ENCODE measurements around the gene GRHL3.

GRHL3 gene

GRCh38 chr1:24293392-24294227 lies 25.5 kb upstream of the GRHL3 start:
- no peak for DNase-seq (ENCODE audit: low read depth)

- no peak for DNase-seq (ENCODE audit: low read depth)
Observed at GRCh38 chr1:24294228-24294672, 24.9 kb upstream of the GRHL3 start.

- no peak for DNase-seq (ENCODE audit: low read depth)
Observed at GRCh38 chr1:24294716-24295371, 24.3 kb upstream of the GRHL3 start.

GRCh38 chr1:24295535-24295934 lies 23.6 kb upstream of the GRHL3 start:
- DNase-seq (ENCODE audit: low read depth): no peak

GRCh38 chr1:24297187-24297851 lies 21.8 kb upstream of the GRHL3 start:
- DNase-seq (ENCODE audit: low read depth): no peak

- DNase-seq (ENCODE audit: low read depth): no peak
Observed at GRCh38 chr1:24297852-24298232, 21.3 kb upstream of the GRHL3 start.

GRCh38 chr1:24298606-24299005 lies 20.6 kb upstream of the GRHL3 start:
- DNase-seq (ENCODE audit: low read depth): no peak

- DNase-seq (ENCODE audit: low read depth): no peak
Observed at GRCh38 chr1:24299901-24300300, 19.3 kb upstream of the GRHL3 start.

- no peak for DNase-seq (ENCODE audit: low read depth)
Observed at GRCh38 chr1:24300971-24301784, 18.0 kb upstream of the GRHL3 start.

- DNase-seq (ENCODE audit: low read depth): no peak
Observed at GRCh38 chr1:24301785-24302175, 17.4 kb upstream of the GRHL3 start.

GRCh38 chr1:24302209-24302611 lies 16.9 kb upstream of the GRHL3 start:
- no peak for DNase-seq (ENCODE audit: low read depth)

GRCh38 chr1:24303600-24303999 lies 15.6 kb upstream of the GRHL3 start:
- no peak for DNase-seq (ENCODE audit: low read depth)

- no peak for DNase-seq (ENCODE audit: low read depth)
Observed at GRCh38 chr1:24304763-24305162, 14.4 kb upstream of the GRHL3 start.

- DNase-seq (ENCODE audit: low read depth): no peak
Observed at GRCh38 chr1:24308365-24309015, 10.7 kb upstream of the GRHL3 start.

GRCh38 chr1:24309762-24310485 lies 9.2 kb upstream of the GRHL3 start:
- DNase-seq (ENCODE audit: low read depth): no peak

GRCh38 chr1:24311234-24311633 lies 7.9 kb upstream of the GRHL3 start:
- no peak for DNase-seq (ENCODE audit: low read depth)

- no peak for DNase-seq (ENCODE audit: low read depth)
Observed at GRCh38 chr1:24311741-24312140, 7.4 kb upstream of the GRHL3 start.

- DNase-seq (ENCODE audit: low read depth): no peak
Observed at GRCh38 chr1:24315391-24315790, 3.8 kb upstream of the GRHL3 start.

- DNase-seq (ENCODE audit: low read depth): no peak
Observed at GRCh38 chr1:24316645-24317044, 2.5 kb upstream of the GRHL3 start.

- DNase-seq (ENCODE audit: low read depth): no peak
Observed at GRCh38 chr1:24317081-24317480, 2.1 kb upstream of the GRHL3 start.
